T follicular helper cell (primary cell): ENCODE measurements around the gene AK1.
"Not testable (repeated sequence)": the region's sequence is repeated elsewhere in the genome, so short reads cannot be mapped to it uniquely, and the experiment has no call there.

Experiments used
- DNase-seq: peaks from one replicate; pipeline ENCODE4 v3.0.0-alpha.2; 2020; ENCODE audit warnings: low read depth

AK1 gene

DNA sequence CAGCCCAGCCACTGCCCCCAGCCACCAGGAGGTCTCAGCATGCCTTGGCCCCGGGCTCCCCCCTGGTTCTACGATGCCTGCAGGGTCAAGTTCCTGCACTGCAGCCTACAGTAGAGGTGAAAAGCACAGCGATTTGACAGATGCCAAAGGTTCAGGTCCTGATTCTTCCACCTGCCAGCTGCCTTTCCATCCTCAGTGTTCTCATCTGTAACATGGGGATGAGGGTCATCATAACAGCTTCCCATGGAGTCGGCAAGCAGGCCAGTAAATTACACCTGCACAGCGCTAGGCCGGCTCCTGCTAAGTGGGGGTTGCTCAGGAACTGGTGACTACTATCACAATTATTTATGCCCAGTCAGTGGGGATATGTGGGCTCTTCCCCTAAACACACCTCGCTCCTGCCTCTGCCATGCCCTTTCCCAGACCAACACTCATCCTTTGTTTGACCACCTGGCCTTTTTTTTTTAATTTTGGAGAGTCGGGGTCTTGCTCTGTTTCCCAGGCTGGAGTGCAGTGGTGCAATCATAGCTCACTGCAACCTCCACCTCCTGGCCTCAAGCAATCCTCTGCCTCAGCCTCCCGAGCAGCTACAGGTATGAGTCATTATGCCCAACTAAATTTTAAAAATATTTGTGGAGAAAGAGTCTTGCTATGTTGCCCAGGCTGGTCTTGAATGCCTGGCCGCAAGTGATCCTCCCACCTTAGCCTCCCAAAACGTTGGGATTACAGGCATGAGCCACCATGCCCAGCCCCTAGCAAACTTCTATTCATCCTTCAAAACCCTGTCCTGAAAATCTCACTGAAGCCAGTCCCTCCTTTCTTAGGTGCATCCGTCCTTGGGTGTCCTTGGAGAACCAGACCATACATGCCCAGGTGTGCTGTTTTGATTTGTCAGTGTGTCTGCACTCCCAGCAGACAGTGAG, 29.4 kb downstream of the AK1 start:
- DNase-seq, result no peak

DNA sequence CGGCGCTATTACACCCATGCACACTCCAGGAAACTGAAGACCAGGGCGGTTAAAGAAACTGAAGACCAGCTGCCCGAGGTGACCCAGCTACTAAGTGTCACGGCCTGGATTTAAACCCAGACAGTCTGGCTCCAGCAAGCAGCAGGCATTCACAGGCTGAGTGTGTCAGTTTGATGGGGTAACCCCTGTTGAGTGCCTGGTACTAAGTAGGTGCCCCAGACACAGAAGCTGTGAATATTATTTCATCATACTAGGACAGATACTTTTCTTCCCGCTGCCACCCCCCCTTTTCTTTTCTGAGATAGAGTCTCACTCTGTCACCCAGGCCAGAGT, 30.3 kb downstream of the AK1 start:
- DNase-seq, result no peak

DNA sequence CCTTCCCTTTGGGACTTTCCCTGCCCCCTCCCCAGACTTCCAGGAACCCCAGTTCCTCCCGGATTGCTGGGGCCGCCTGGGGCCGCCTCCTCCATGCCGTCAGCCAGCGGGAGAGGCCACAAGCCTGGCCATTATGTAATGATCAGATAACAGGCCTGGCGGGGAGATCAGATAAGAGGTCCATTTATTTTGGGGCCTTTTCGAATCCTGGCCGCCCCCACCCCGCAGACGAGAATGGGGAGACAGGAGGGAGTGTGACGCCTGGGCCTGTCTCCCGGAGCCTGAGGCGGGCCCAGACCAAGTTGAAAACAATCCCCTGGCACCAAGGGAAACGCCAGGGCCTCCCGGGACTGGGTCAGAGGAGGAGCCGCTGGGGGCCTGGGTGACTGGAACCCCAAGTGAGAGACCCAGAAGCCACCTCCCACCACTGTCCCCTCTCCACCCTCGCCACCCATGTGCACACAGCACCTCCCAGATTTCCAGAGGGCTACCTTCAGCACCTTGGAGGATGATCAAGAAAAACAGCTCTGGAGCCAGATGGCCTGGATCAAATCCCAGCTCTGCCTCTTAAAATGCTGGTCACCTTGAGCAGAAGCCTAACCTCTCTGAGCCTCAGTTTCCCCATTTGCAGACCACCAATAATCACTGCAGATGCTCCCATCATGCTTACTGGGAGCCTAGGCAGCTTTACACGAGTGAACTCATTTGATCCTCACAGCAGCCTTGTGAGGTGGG, 30.9 kb downstream of the AK1 start:
- no peak for DNase-seq

DNA sequence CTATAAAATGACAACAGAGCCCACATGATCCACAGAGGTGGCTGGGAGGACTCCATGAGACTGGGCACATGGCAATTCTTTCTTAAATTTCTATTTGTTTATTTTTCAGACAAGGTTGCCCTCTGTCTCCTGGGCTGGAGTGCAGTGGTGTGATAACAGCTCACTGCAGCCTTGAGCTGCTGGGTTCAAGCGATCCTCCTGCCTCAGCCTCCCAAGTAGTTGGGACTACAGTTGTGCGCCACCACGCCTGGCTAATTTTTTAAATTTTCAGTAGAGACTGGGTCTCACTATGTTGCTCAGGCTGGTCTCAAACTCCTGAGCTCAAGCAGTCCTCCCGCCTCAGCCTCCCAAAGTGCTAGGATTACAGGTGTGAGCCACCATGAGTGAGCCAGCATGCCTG, 31.9 kb downstream of the AK1 start:
- not testable (repeated sequence) for DNase-seq

DNA sequence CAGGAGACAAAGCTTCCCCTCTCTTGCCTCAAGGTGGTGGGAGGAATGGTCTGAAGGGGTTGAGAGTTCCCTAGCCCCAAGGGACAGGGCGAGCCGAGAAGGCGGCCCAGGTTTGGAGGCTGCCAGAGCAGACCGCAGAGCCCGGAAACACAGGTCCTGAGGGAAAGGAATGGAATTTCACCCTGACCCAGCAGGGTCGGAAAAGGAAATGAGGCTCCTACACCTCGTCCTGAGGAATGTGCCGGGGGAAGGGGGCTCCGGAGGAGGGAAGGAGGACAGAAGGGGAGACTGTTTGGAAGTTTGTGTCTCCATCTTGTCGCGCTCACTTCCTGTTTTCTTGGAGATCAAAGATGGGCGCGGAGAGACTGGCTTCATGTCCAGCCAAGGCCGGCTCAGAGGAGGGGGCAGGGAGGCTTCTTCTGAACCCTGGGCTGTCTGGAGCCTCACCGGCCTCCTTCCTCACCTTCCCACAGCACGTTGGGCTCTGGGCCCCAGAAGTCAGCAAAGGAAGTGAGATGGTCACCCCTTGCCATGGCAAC, 32.6 kb downstream of the AK1 start:
- DNase-seq, result no peak

DNA sequence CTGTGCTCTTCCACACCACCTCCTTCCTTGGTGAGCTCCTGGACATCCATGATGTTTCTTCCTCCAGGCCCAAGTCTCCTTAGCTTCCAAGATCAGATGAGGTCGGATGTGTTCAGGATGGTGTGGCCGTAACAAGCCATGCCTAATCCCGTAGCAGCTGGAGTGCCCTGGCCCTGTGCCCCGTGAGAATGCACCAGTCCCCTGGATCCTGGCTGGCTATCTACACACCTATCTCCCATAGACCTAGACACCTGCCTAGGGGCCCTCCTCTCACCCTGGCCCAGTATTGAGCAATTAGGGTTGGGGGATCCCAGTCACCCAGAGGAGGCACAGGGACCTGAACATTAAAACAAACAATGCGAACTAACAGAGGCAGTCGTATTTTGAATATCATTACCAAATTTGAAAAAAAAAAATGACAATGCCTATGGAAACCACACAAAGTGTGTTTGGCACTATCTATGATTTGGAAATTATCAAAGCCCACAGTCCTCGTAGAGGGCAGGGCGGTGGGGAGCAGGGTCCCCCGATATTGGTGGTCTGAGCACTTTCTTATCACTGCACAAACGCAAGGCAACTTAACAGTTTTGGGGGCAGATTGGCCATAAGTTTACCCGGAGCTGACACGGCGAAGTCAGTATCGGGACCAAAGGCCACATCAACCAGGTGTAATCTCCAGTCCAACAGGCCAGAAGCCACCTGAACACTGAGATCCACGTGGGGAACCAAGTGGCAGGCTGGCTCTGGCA, 36.2 kb downstream of the AK1 start:
- DNase-seq, result no peak

DNA sequence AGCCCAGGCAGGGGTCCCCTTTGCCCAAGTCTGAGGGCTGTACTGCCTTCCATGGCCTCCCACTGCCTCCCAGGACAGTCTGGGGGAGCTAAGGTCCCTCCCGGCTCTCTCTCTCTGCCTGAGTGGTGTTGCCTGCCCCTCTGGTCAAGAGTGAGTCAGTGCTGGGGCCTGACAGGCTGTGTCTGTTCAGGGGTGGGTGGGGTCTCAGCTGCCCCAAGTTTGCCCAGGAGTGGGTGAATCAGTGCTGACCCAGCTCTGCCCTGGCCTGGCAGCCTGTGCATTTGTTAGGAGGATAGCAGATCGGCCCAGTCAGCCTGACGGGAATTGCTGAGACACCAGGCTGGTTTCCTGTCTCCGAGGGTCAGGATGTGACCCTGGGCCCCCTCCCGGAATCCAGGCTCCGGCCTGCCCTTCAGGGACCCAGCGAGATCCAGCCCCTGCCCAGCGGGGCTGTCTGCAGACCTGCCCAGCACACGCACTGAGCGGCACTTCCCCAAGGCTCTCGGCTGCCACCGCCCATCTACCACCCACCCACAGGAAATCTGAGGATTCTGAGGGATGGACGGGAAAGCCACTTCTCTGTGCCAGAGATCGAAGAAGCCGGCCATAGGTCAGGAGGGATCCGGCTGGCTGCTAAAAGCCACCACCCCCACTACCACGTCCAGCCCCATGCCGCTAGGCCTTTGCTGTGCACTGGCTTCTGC, 38.9 kb downstream of the AK1 start:
- DNase-seq, result no peak

DNA sequence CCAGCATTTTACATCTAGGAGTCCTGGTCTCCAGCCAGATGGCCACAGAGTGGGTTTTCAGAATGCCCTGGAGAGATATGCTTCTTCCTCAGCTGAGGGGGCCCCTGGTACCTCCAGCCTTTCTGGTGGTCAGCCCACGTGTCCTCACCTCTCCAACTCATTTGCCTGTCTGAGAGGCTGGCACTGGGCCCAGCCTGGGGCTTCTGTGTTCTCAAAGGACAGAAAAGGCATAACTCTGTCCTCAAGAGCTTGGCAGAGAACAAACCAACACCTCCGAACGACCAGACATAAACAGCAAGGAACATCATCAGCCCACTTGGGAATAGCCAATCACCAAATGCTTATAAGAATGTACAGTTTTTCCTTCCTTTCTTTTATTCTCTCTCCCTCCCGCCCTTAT, 40.1 kb downstream of the AK1 start:
- DNase-seq, result no peak

DNA sequence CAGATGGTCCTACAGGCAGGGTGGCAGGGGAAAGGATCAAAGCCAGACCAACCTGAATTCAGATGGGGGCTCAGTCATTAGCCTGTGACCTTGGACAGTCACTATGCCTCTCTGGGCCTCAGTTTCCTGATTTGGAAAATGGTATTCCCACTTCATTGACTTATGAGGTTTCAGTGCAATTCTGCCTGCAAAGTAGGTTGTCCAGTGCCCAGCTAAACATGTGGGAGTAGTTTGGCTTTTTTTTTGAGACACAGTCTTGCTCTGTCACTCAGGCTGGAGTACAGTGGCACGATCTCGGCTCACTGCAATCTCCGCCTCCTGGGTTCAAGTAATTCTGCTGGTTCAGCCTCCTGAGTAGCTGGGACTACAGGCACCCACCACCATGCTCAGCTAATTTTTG, 40.9 kb downstream of the AK1 start:
- DNase-seq, result not testable (repeated sequence)

DNA sequence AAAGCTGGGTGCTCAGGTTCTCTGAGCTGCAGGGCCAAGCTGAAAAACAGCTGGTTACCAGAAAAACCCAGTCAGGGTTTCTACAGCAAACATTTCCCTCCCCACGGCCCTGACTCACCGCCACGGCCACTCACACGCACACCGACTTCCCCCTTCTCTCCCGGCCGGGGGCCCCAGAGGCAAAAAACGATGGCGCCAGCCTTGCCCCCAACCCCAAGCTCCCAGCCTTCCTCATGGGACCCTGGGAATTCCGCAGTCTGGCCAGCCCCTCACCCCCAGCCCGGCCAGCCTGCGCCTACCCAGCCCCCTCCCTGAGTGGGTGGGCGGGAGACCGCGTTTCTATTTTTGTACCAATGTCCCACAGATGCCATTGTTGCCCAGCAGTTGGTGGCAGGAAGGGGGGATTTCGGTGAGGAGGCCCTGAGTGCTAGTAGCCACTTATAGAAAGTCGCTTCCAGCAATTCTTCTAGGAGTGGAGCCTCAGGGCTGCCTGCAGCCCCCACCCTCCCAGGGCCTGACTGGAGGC, 41.4 kb downstream of the AK1 start:
- no peak for DNase-seq

DNA sequence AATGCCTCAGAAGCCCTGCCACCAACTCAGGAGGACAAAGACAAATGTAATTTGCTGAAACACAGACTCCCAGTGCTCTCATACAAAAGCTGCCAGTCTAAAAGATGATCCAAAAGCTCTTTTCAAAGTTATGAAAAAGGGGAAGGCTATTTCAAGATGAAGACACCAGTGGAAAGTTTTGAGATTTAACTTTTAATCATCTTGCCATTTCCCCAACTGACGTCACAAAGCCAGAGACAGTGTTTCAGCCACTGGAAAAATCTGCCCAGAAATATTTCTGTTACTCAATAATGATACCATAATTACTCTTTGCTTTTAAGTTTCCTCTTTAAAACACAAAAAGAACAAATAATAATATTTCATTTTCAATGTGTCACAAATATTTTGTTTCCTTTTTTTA, 43.9 kb downstream of the AK1 start:
- DNase-seq, result no peak

DNA sequence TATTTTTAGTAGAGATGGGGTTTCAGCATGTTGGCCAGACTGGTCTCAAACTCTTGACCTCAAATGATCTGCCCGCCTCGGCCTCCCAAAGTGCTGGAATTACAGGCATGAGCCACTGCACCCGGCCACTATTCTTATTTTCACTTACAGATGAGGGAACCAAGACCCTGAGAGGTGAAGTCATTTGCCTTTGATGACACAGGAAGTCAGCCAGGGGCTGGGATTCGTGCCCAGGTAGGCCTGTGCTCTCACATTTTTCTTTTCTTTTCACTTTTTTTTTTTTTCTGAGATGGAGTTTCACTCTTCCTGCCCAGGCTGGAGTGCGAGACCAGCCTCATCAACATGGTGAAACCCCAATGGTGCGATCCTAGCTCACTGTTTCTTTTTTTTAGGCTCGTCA, 45.2 kb downstream of the AK1 start:
- no peak for DNase-seq

DNA sequence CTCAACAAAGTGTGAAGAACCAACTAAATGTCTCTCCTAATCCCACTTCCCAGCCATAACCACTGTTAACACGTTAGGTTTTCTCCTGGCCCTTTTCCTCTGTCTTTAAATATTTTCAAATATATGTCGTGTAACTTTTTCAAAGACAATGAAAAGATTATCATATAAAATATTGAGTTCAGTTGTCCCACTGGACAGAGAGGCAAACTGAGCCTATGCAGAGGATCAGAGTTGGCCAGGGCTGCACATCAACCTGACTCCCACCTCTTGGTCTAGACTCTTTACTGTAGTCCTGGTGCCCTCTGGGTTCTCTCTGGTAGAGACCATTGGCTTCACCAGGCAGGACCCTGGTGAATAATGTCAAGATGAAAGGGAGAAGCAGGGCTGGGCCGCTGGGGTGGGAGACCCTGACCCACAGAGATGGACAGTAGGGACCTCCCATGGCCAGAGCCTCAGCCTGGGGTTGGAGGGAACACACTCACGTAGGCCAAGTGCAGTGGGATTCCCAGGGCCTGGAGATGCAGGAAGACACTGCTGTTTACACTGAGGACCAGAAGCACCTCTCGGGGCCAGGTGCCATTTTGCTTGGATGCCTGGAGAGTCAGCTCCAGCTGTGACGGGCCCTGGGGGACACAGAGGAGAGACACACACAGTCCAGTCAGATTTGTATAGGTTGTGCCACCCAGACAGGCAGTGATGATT, 48.1 kb downstream of the AK1 start:
- DNase-seq, result no peak

DNA sequence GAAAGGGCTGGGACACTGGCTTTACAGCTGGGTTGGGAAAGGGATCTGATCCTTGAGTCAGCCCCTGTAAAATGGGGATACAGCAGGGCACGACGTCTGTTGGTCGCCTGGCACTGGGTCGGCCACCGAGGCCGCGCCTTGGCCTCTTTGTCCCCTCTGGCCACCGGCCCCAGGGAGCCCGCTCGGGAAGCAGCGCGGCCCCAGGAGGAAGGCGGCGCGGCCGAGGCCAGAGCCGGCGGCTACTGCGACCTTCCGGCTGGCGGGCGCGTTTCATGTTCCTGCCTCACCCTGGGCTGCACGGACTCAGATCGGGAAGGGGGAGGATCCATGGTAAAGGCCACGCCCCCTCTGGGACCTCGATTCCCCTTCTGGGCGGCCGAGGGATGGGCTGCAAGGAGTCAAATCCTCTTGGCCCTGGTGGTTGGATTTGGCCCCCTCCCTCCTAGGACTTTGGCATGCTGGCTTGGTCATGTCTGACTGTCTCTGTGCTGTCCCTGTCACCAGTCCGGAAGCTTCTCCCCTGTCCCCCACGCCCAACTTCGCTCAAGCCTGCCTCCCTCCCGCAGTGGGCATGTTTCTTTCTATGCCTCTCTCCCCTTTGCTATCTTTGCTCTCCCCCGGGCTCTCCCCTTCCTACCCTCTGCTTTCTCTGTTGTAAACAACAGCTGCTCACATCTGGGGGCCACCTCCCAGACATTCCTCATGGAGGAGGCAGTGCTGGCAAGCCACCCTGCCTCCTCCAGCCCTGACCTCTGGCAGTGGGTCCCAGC, 49.0 kb downstream of the AK1 start:
- DNase-seq, result no peak

DNA sequence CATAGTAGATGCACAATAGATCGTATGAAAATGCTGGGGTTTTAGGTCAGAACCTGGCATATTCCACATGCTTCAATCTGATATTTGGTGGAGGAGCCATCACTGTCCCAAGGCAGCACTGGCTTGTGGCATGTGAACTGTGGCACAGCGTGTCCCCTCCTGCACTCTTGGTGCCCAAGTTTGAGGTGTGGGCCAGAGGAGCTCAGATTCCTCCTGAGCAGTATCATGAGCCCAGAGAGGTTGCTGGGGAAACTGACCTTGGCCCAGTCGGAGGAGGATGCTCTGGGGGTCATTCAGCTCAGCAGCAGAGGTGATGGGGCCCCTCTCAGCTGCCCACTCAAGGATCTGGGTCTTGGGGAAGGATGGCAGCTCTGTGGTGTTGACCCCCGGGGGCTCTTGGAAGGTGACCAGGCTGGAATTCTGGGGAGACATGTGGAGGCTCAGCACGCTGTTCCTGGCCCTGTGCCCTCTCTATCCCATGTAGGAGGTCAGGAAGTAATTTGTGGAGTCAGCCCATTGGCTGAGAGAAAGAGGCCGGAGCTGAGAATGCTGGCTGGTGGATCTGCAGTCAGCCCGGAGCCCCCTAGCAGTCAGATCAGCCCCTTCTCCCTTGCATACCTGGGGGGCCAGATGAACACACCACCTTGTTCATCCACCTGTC, 51.1 kb downstream of the AK1 start:
- DNase-seq, result no peak

DNA sequence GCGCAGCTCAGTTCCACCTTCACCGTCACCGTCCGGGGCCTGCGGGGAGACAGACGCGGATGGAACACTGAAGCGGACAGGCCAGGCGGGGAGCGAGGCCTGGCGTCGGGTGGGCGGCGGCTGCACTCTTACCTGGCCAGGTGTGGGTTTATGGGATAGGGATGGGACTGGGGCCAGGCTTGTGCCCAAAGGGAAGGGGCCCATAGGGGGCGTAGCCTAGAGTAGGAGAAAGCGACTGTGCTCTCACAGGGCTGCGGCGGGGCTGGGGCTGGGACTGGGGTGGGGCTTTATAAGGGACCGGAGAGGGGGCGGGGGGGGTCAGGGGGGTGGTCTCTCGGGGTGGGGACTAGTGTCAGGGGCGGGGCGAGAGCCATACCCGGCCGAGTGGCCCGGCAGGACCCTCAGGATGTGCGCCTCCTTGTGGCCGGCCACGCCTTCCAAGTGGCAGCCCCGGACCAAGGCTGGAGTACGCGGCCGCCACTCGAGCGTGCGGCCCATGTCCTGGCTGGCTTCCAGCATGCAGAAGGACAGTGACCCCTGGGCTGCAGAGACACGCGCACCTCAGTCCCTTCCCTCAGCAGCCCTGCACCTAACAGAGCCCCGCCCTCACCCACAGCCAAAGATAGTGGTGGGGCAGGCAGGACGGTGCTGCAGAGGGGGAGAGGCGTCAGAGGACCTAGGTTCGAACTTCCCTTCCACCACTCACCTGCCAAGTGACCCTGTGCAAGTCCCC, 52.0 kb downstream of the AK1 start:
- DNase-seq, result no peak

DNA sequence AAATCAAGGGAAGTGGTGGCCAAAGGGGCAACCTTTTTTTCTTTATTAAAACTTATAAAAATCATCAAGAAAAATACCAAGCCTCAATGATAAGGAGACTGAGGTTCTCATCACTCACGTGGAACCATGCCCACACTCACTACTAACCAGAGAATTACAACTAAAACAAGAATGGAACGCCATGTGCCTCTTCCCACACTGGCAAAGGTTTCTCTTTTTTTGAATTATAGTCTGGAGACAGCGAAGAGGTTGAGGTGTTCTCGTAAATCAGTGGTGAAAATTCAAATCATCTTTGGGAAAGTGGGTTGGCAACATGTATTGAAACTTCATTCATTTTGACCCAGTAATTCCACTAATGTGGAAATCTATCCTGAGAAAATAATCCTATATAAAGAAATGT, 55.4 kb downstream of the AK1 start:
- DNase-seq, result no peak

DNA sequence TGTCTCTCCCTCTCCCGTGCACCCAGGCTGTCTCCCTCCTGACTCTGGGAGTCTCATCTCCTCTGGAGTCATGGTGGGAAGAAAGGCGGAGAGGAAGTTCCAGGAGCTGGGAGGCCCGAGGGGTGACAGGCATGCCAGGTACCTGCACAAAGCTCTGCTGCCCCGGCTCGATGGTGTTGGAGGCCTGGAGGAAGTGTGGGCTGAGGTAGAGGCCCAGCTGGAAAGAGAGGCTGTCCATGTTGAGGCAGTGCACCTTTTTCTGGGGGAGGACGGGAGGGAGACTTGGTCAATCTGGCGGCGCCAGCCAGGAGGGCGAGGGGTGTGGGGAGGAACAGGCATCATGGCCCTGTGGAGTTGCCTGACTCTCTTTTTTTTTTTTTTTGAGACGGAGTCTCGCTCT, 58.9 kb downstream of the AK1 start:
- no peak for DNase-seq

DNA sequence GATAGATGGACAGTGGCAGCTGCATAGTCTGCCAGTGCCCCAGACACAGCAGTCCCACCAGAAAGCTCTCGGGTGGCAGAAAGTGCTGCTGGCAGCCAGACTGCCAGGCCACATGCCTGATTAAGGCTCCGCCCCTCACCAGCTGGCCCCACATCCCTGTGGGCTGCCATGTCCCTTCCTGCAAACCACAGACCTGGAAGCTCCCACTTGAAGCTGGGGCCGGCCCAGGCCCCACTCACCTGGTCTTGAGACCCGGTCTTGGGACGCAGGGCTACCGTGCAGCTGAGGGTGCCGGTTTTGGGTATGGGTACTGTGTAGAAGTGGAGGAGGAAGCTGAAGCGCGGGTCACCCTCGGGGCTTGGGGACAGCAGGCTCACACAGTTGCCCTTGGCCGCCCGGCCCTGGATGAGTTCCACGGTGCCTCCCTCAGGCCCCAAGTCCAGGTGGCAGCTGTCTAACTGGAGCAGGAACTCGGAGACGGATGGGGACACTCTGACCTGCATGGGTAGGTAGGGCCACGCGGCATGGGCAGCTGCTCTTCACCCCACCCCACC, 59.5 kb downstream of the AK1 start:
- no peak for DNase-seq
